GM19193 (cell line): ENCODE data around the gene NKRF.

Source experiments
- POLR2A ChIP-seq: IDR thresholded peaks from 4 replicates; pipeline ENCODE4 v1.6.1; 2011; ENCODE audit not compliant: insufficient read depth, insufficient read length; ENCODE audit errors: extremely low read depth

Gene NKRF

DNA sequence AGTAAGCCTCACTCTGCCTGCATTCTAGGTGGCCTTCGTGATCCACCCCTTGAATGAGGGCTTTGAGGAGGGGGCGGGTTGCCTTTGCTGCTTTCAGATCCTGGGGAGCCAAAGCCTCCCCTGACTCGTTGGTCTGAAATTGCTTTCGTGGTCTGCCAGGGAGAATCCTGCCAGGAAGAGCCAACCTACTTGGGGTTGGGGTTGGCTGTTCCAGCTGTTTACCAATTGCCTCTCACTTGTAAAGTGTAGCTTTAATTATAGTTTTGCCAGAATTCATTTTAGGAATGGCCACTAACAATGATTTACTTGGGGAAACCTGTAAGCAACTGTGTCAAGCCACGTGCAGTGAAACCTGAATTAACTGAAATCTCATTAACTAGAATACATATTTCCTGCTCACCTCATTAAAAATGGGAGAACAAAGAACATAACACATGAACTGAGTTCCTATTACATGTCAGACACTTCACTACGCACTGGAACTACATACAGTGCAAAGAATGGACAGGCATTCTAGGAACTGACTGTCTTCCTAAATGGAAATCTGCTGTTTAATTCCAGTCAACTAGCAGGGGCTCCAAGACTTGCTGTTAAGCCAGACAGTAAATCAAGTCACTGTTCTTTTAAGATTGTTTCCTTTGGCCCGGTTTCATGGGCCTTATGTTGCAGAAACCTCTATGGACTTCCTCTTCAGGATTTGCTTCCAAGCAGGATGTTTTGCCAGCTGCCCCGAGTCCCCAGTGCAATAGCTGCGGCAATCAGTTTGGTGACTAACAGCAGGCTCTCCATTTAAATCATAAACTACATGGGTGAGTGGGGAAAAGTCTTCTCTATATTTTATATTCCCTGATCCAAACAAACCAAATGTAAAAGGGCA lies 16.4 kb upstream of the NKRF start:
- TF ChIP-seq POLR2A, result no peak

GRCh38 chrX:119618439-119618838 lies 12.2 kb upstream of the NKRF start:
- no peak for TF ChIP-seq POLR2A

GRCh38 chrX:119617517-119618164 lies 11.4 kb upstream of the NKRF start:
- TF ChIP-seq POLR2A, result peak; percentile 16

DNA sequence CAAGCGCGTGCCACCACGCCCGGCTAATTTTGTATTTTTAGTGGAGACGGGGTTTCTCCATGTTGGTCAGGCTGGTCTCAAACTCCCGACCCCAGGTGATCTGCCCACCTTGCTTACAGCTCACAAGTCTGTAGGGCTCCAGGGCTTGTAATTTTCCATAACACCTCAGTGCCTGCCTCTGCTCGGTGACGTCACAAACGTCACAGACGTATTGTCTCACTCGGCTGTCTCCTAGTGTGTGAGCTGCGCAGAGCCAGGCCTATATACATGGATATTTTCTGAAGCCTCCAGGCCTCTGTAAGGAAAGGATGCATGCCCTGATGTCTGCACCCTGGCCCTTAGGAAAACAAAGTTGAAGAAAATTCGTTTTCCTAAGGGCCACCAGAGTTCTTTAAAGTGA lies 8.6 kb upstream of the NKRF start:
- no peak for TF ChIP-seq POLR2A

GRCh38 chrX:119607018-119607389 lies 780 bp upstream of the NKRF start:
- no peak for TF ChIP-seq POLR2A

DNA sequence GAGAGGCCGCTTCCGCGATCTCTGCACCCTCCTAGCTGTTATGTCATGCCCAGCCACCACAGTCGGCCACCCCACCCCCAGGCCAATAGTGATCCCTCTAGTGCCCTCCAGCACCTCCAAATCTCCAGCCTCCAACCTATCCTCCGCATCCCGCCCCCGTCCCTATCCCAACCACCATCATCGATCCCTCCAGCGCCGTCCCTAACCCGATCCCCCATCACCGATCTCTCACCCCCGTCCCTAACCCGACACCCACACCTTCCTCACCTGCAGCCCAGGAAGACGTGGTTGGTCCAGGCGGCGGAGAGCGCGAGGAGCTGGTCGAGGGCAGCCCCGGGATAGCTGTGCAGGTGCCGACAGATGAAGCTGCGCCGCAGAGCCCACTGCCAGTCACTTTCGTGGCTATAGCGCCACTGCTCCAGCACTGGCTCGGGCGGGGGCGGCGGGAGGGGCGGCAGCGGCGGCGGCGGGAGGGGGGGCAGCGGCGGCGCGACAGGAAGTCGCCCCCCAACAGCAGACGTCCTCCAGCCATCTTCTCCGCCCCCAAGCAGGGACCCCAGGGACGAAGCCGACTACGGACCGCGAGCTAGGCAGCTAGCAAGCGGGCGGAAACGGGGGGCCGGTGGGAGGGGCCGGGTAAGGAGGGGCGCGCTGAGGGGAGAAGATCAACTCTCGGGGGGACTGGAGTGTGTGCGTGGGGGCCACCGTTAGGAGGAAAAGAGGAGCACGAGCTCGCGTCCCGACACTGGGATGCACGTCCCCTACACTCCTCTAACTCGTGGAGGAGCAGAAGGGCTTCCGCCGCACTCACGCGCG lies 552 bp downstream of the NKRF start:
- peak; percentile 30 for TF ChIP-seq POLR2A

DNA sequence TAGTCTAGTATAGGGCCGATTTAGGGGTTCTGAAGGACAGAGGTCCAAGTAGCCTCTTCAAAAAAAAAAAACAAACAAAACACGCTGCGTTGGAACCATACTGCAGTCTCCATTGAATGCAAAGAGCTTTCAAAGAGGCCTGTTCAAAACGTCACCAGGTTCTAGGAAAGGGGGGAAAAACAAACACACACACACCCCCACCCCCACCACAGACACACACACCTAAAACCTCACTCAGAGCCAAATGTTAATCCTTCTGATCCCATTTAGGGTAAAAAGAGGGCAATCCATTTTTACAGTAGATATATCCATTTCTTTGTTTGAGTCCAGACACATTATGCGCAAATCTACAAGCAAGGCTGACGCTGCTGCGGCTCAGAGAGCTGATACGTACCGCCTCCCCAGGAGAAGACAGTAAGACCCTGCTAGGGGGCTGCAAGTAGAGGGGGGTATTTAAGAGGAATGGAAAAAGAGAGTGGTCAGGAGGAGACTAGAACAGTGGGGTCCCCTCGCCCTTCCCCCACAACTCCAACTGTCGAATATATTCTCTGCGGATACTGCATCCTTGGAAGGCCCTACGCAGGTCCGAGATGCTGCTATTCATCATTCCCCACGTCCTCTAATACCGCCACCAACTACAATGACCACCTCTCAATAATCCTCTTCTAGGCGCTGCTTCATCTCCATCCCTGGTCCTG lies 1.3 kb downstream of the NKRF start:
- no peak for TF ChIP-seq POLR2A

GRCh38 chrX:119602701-119603255 lies 3.4 kb downstream of the NKRF start:
- no peak for TF ChIP-seq POLR2A

- TF ChIP-seq POLR2A, result no peak
These were observed 16.4 kb downstream of the NKRF start for GRCh38 chrX:119589810-119590209.

- TF ChIP-seq POLR2A, result no peak
These were observed 22.7 kb downstream of the NKRF start for GRCh38 chrX:119583431-119584059.

DNA sequence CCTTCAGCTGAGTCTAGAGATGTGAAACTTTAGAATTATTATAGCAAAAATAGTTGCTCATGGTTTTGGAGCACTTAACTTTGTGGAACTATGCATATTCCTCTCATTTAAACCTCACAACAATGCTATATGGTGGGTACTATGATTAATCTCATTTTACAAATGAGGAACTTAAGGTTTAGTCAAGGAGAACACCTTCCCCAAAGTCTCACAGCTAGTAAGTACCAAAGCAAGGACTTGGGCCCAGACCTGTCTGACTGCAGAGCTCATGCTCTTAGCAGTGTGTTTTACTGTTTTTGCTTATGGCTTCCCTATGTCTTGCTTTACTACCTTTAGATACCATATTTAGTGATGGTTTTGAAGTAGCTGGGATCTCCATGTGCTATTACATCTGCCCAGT lies 26.8 kb downstream of the NKRF start:
- no peak for TF ChIP-seq POLR2A

- TF ChIP-seq POLR2A, result peak; percentile 91
These were observed 31.6 kb downstream of the NKRF start, which contains the start of gene UBE2A for GRCh38 chrX:119574394-119575266. Gene UBE2A (plus strand): TSS chrX:119574563. CDS start chrX:119574712, 149 bp downstream.

DNA sequence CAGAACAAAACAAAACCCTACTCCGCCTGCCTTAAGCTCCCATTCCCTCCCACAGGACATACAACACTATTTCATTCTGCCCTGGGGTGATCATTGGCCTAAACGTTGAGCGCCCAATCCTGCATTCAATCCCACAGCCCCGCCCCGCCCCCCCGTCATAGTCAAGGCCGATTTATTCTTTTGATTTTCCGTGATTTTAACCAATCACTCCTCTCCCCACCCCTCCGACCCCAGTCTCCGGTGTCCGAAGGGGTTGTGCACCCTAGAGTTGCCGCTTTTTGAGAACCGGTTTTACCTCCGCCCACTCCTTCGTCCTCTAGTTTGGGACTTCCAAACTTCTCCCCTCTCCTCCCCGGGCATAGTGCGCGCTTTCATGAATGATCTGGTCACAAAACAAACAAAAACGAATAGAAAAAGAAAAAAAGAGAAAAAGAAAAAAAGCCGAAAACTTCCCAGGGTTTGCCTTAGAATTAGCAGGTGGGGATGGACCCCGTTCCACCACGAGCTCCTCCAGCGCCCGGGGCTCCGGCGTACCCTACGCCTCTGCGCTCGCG lies 32.3 kb downstream of the NKRF start:
- no peak for TF ChIP-seq POLR2A
